ENCODE results near the gene CDHR2.

Gene CDHR2

GRCh38 chr5:176548967-176549444 lies at the start of gene CDHR2:
CDHR2 (plus strand) TSS chr5:176549342; CDS start chr5:176565353, 16,011 bp downstream.
- Histone ChIP-seq H2AFZ (ENCODE audit: low read length) (no peak within 1 kb of the TSS), H3K4me1 (ENCODE audit: insufficient read depth, low read length, severe bottlenecking) (peaks cover 13% of the 10 kb centered on the region), H3F3A (ENCODE audit: insufficient read depth, low read length) (no peaks in the 10 kb centered on the region), H3K4me3 (ENCODE audit: low read depth, low read length, poor library complexity, severe bottlenecking) (no peak within 1 kb of the TSS), H3K9me2 (ENCODE audit: low read depth, low read length) (no peaks in the 10 kb centered on the region), H3K9ac (ENCODE audit: low read length) (no peak within 1 kb of the TSS), H3K27me3 (ENCODE audit: insufficient read depth, low read length) (no peaks in the 10 kb centered on the region; the same call in 1 of the 2 replicates), H3K36me3 (ENCODE audit: insufficient read depth, low read length) (no peaks in the 10 kb centered on the region), H3K9me3 (ENCODE audit: low read length) (no peaks in the 10 kb centered on the region), H4K20me1 (ENCODE audit: insufficient read depth, low read length) (no peaks in the 10 kb centered on the region), H3K27ac (ENCODE audit: low read depth, low read length, poor library complexity, severe bottlenecking) (no peak within 1 kb of the TSS), H3K79me2 (ENCODE audit: insufficient read depth, low read length) (no peaks in the 10 kb centered on the region), H3K4me2 (ENCODE audit: low read length) (no peak within 1 kb of the TSS)
- TF ChIP-seq CTCF (IDR thresholded peaks at IDR 0.05; ENCODE audit: low read length) = no peak
- no peak for TF ChIP-seq EZH2 (IDR thresholded peaks at IDR 0.05; ENCODE audit: borderline replicate concordance, low read length)

GRCh38 chr5:176500511-176500910 lies 48.6 kb upstream of the CDHR2 start:
- Histone ChIP-seq H3K9me3 (ENCODE audit: low read length) (no peaks in the 10 kb centered on the region), H3K4me2 (ENCODE audit: low read length) (no peak overlapping the region), H3K27ac (ENCODE audit: low read depth, low read length, poor library complexity, severe bottlenecking) (no peak overlapping the region), H3K9ac (ENCODE audit: low read length) (no peak overlapping the region), H3F3A (ENCODE audit: insufficient read depth, low read length) (0 out of 2 replicates have a peak, but pooled peaks cover 3% of the 10 kb centered on the region), H3K79me2 (ENCODE audit: insufficient read depth, low read length) (no peaks in the 10 kb centered on the region), H3K4me3 (ENCODE audit: low read depth, low read length, poor library complexity, severe bottlenecking) (no peak overlapping the region), H3K27me3 (ENCODE audit: insufficient read depth, low read length) (no peaks in the 10 kb centered on the region), H3K4me1 (ENCODE audit: insufficient read depth, low read length, severe bottlenecking) (no peaks in the 10 kb centered on the region), H3K36me3 (ENCODE audit: insufficient read depth, low read length) (peaks cover 95% of the 10 kb centered on the region), H2AFZ (ENCODE audit: low read length) (no peak overlapping the region), H3K9me2 (ENCODE audit: low read depth, low read length) (no peaks in the 10 kb centered on the region), H4K20me1 (ENCODE audit: insufficient read depth, low read length) (no peaks in the 10 kb centered on the region)
- TF ChIP-seq EZH2 (IDR thresholded peaks at IDR 0.05; ENCODE audit: borderline replicate concordance, low read length) (no peak), CTCF (IDR thresholded peaks at IDR 0.05; ENCODE audit: low read length) (no peak)

- no peaks in the 10 kb centered on the region for H3K79me2 ChIP-seq (ENCODE audit: insufficient read depth, low read length)
- H3K9me3 ChIP-seq (ENCODE audit: low read length) = no peaks in the 10 kb centered on the region
- no peaks in the 10 kb centered on the region for H3K27me3 ChIP-seq (ENCODE audit: insufficient read depth, low read length)
- no peak overlapping the region for H3K27ac ChIP-seq (ENCODE audit: low read depth, low read length, poor library complexity, severe bottlenecking)
- H2AFZ ChIP-seq (ENCODE audit: low read length) = no peak overlapping the region
- H3K9ac ChIP-seq (ENCODE audit: low read length) = no peak overlapping the region
- H3K4me3 ChIP-seq (ENCODE audit: low read depth, low read length, poor library complexity, severe bottlenecking) = no peak overlapping the region
- peaks cover 94% of the 10 kb centered on the region for H3K36me3 ChIP-seq (ENCODE audit: insufficient read depth, low read length)
- no peak overlapping the region for H3K4me2 ChIP-seq (ENCODE audit: low read length)
- no peaks in the 10 kb centered on the region for H3K4me1 ChIP-seq (ENCODE audit: insufficient read depth, low read length, severe bottlenecking)
- H3F3A ChIP-seq (ENCODE audit: insufficient read depth, low read length) = 0 out of 2 replicates have a peak, but pooled peaks cover 3% of the 10 kb centered on the region
- H4K20me1 ChIP-seq (ENCODE audit: insufficient read depth, low read length) = no peaks in the 10 kb centered on the region
- TF ChIP-seq EZH2 (IDR thresholded peaks at IDR 0.05; ENCODE audit: borderline replicate concordance, low read length) = no peak
- TF ChIP-seq CTCF (IDR thresholded peaks at IDR 0.05; ENCODE audit: low read length) = no peak
- H3K9me2 ChIP-seq (ENCODE audit: low read depth, low read length) = no peaks in the 10 kb centered on the region
These were observed 47.8 kb upstream of the CDHR2 start for GRCh38 chr5:176501333-176501732.

Data from OCI-LY1 (cell line).